Keratinocyte (primary cell): ENCODE results near the gene SLC6A9. TPM values are rescaled to one million over a fixed set of nuclear protein-coding genes. Genes with fewer than 3 reads are reported as not detected.
A peak's percentile ranks its signal among the peaks of the same experiment; 100 is the strongest.

Experiments
- DNase-seq: peaks from one replicate; pipeline ENCODE4 v3.0.0-alpha.2; 2011; ENCODE audit warnings: low read depth, missing footprints, low spot score
- FAIRE-seq: peaks from 2 replicates; lab custom pipeline; 2011; peaks lifted over from hg19 to GRCh38; lab: Jason Lieb, UNC
- H2AFZ ChIP-seq: 2 replicates; pipeline ENCODE4 v1.6.0; 2012; ENCODE audit warnings: low read length, control low read depth, inconsistent platforms; ENCODE audit not compliant: control insufficient read depth
- H3K27ac ChIP-seq: 2 replicates; pipeline ENCODE4 v1.5.1; 2011; ENCODE audit warnings: low read length; ENCODE audit not compliant: control insufficient read depth, insufficient read depth
- H3K27me3 ChIP-seq: 3 replicates; pipeline ENCODE4 v1.6.0; 2011; ENCODE audit warnings: low read length; ENCODE audit not compliant: control insufficient read depth, insufficient read depth; ENCODE audit errors: extremely low read depth
- H3K36me3 ChIP-seq, 2 experiments: 2 replicates in 1 of 2; 3 replicates in 1 of 2; pipeline ENCODE4 v1.5.1; 2011; ENCODE audit warnings: low read length in 2 of 2, mild to moderate bottlenecking in 1 of 2; ENCODE audit not compliant: control insufficient read depth in 2 of 2, insufficient read depth in 2 of 2; ENCODE audit errors: extremely low read depth in 1 of 2
- H3K4me1 ChIP-seq: 3 replicates; pipeline ENCODE4 v1.5.1; 2011; ENCODE audit warnings: low read length; ENCODE audit not compliant: control insufficient read depth, insufficient read depth; ENCODE audit errors: extremely low read depth
- H3K4me2 ChIP-seq: 3 replicates; pipeline ENCODE4 v1.6.0; 2011; ENCODE audit warnings: low read depth, low read length; ENCODE audit not compliant: control insufficient read depth, insufficient read depth; ENCODE audit errors: extremely low read depth
- H3K4me3 ChIP-seq, 3 experiments: fragments of 200-600 bp in 1 of 3; sonication (generic) in 1 of 3; 2 replicates in 2 of 3; 3 replicates in 1 of 3; pipeline ENCODE4 v1.5.1; 2011 to 2016; ENCODE audit warnings: low read length in 3 of 3, mild to moderate bottlenecking in 3 of 3, control low read depth in 2 of 3, inconsistent platforms in 1 of 3, low read depth in 1 of 3, mixed read lengths in 1 of 3, mixed run types in 1 of 3, moderate library complexity in 1 of 3; ENCODE audit not compliant: control insufficient read depth in 2 of 3, insufficient read depth in 2 of 3; ENCODE audit errors: extremely low read depth in 1 of 3
- H3K79me2 ChIP-seq: 2 replicates; pipeline ENCODE4 v1.6.0; 2012; ENCODE audit warnings: low read length; ENCODE audit not compliant: control insufficient read depth, insufficient read depth
- H3K9ac ChIP-seq: 3 replicates; pipeline ENCODE4 v1.6.0; 2011; ENCODE audit warnings: low read length; ENCODE audit not compliant: control insufficient read depth, insufficient read depth; ENCODE audit errors: extremely low read depth
- H3K9me1 ChIP-seq: 3 replicates; pipeline ENCODE4 v1.6.0; 2011; ENCODE audit warnings: low read length; ENCODE audit not compliant: control insufficient read depth, insufficient read depth; ENCODE audit errors: extremely low read depth
- H3K9me3 ChIP-seq: 2 replicates; pipeline ENCODE4 v1.5.1; 2012; ENCODE audit warnings: low read depth, low read length; ENCODE audit not compliant: control insufficient read depth
- H4K20me1 ChIP-seq: 3 replicates; pipeline ENCODE4 v1.6.0; 2011; ENCODE audit warnings: low read length; ENCODE audit not compliant: control insufficient read depth, insufficient read depth; ENCODE audit errors: extremely low read depth
- CTCF ChIP-seq, 3 experiments: IDR thresholded peaks in 1 of 3; conservative IDR thresholded peaks in 1 of 3; optimal IDR thresholded peaks in 1 of 3; 2 replicates in 2 of 3; 3 replicates in 1 of 3; pipeline versions ENCODE3 to v1.5.1; 2011; ENCODE audit warnings: low read length in 3 of 3, mild to moderate bottlenecking in 3 of 3, moderate library complexity in 2 of 3, control low read depth in 1 of 3, inconsistent platforms in 1 of 3; ENCODE audit not compliant: insufficient read depth in 2 of 3; ENCODE audit errors: extremely low read depth in 1 of 3
- EZH2 ChIP-seq: IDR thresholded peaks from one replicate; pipeline ENCODE4 v1.6.1; 2012; ENCODE audit warnings: inconsistent platforms, mild to moderate bottlenecking, low read length, moderate library complexity
- dilution Hi-C: fragments of 300-500 bp; cut with MboI; formaldehyde crosslinking; loops from one replicate; pipeline ENCODE4 v1.7.0; 2020; ENCODE audit warnings: low sequenced_read_pairs; ENCODE audit not compliant: extremely low pct_ligation_motif_present
- polyA plus RNA-seq, 5 experiments: library from polyadenylated mRNA; depleted of rRNA in 3 of 5; stranded (reverse) in 3 of 5; stranded (forward) in 1 of 5; unstranded in 1 of 5; fragments of >200 nt; gene quantifications; 1 replicate in 1 of 5; 2 replicates in 3 of 5; 3 replicates in 1 of 5; pipeline versions ENCODE4 v1.2.1 to v1.2.3, GENCODE V29; 2011 to 2012; ENCODE audit warnings: missing spikeins in 2 of 5, low read depth in 1 of 5, low replicate concordance in 1 of 5

Gene SLC6A9
- polyA plus RNA-seq, 1 donor (not counting 4 experiments of a cell fraction or from before 2014, with no cell fraction given), result 5.3 TPM

DNA sequence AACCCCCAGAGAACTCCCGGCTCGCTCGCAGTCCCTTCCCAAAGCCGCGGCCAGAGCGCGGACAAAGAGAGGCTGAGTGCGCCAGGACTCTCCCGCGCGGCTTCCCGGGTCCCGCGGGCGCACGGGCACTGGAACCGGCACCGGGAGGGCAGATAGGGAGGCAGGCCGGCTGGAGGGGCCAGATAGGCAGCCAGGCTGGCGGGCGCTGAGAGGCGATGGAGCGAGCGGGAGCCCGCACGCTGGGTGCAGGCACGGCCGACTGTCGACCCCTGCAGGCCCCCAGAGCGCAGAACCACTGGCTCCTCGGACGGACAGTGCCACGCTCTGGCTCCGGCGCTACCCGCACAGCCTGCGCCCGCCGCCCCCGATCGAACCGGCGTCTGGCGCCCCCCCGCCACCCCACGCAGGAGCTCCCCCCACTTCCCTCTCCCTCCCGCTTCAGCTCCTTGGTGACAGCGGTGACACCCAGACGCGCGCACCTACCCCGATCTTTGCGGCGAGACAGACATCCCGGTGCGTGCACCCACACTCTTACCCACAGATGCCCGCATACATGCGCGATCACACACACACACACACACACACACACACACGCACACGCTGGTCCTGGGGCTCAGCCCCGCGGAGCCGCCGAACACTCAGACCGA is 534 bp downstream of the SLC6A9 start:
- no peaks in the 10 kb centered on the region for H3K9me3 ChIP-seq
- no peaks in the 10 kb centered on the region for H4K20me1 ChIP-seq
- peak overlapping the region; percentile 69 for H3K4me2 ChIP-seq
- H3K4me1 ChIP-seq, result peaks cover 31% of the 10 kb centered on the region
- H2AFZ ChIP-seq, result peak overlapping the region; percentile 35
- H3K36me3 ChIP-seq, result peaks cover 0 to 7% of the 10 kb centered on the region in 2 experiments
- peak overlapping the region; percentile 69 for H3K27ac ChIP-seq
- H3K9ac ChIP-seq, result peak overlapping the region; percentile 86
- dilution Hi-C loops, result no loop called here
- H3K9me1 ChIP-seq, result peaks cover 2% of the 10 kb centered on the region
- no peaks in the 10 kb centered on the region for H3K79me2 ChIP-seq
- FAIRE-seq (no peak), DNase-seq (no peak)
- no peak for TF ChIP-seq EZH2
- peak in 1 of 3 experiments; percentile 39 for TF ChIP-seq CTCF (optimal IDR thresholded peaks at IDR 0.05 in 1 of 3, IDR thresholded peaks at IDR 0.05 in 1 of 3, conservative IDR thresholded peaks at IDR 0.05 in 1 of 3; ENCODE audit: extremely low read depth in 1 of 3, insufficient read depth in 2 of 3, low read length in 3 of 3)
- H3K27me3 ChIP-seq, result no peaks in the 10 kb centered on the region
- H3K4me3 ChIP-seq, result peak overlapping the region; percentile 64 to 81 (median 78)

- H4K20me1 ChIP-seq, result no peaks in the 10 kb centered on the region
- peaks cover 0 to 7% of the 10 kb centered on the region in 2 experiments for H3K36me3 ChIP-seq
- no peak for DNase-seq
- TF ChIP-seq EZH2, result no peak
- TF ChIP-seq CTCF (optimal IDR thresholded peaks at IDR 0.05 in 1 of 3, IDR thresholded peaks at IDR 0.05 in 1 of 3, conservative IDR thresholded peaks at IDR 0.05 in 1 of 3; ENCODE audit: extremely low read depth in 1 of 3, insufficient read depth in 2 of 3, low read length in 3 of 3), result no peak
- H3K4me1 ChIP-seq, result peaks cover 33% of the 10 kb centered on the region
- H2AFZ ChIP-seq, result peak overlapping the region; percentile 89
- H3K27me3 ChIP-seq, result no peaks in the 10 kb centered on the region
- peak overlapping the region; percentile 87 for H3K27ac ChIP-seq
- H3K79me2 ChIP-seq, result no peaks in the 10 kb centered on the region
- peak overlapping the region; percentile 86 for H3K9ac ChIP-seq
- dilution Hi-C loops, result no loop called here
- H3K4me2 ChIP-seq, result peak overlapping the region; percentile 80
- no peaks in the 10 kb centered on the region for H3K9me3 ChIP-seq
- peak; percentile 62 for FAIRE-seq
- peak overlapping the region; percentile 64 to 81 (median 78) for H3K4me3 ChIP-seq
- peaks cover 2% of the 10 kb centered on the region for H3K9me1 ChIP-seq
These were observed 1.2 kb downstream of the SLC6A9 start for GRCh38 chr1:44029911-44030604.
